ENCODE measurements around the gene KDM5B. TPM values are rescaled to one million over a fixed set of nuclear protein-coding genes. Genes with fewer than 3 reads are reported as not detected.
A peak's percentile ranks its signal among the peaks of the same experiment; 100 is the strongest.

KDM5B gene
- total and polyA plus RNA-seq, 2 experiments from 2014 or later: 175 to 202 TPM

- TF ChIP-seq, protein P1, sequence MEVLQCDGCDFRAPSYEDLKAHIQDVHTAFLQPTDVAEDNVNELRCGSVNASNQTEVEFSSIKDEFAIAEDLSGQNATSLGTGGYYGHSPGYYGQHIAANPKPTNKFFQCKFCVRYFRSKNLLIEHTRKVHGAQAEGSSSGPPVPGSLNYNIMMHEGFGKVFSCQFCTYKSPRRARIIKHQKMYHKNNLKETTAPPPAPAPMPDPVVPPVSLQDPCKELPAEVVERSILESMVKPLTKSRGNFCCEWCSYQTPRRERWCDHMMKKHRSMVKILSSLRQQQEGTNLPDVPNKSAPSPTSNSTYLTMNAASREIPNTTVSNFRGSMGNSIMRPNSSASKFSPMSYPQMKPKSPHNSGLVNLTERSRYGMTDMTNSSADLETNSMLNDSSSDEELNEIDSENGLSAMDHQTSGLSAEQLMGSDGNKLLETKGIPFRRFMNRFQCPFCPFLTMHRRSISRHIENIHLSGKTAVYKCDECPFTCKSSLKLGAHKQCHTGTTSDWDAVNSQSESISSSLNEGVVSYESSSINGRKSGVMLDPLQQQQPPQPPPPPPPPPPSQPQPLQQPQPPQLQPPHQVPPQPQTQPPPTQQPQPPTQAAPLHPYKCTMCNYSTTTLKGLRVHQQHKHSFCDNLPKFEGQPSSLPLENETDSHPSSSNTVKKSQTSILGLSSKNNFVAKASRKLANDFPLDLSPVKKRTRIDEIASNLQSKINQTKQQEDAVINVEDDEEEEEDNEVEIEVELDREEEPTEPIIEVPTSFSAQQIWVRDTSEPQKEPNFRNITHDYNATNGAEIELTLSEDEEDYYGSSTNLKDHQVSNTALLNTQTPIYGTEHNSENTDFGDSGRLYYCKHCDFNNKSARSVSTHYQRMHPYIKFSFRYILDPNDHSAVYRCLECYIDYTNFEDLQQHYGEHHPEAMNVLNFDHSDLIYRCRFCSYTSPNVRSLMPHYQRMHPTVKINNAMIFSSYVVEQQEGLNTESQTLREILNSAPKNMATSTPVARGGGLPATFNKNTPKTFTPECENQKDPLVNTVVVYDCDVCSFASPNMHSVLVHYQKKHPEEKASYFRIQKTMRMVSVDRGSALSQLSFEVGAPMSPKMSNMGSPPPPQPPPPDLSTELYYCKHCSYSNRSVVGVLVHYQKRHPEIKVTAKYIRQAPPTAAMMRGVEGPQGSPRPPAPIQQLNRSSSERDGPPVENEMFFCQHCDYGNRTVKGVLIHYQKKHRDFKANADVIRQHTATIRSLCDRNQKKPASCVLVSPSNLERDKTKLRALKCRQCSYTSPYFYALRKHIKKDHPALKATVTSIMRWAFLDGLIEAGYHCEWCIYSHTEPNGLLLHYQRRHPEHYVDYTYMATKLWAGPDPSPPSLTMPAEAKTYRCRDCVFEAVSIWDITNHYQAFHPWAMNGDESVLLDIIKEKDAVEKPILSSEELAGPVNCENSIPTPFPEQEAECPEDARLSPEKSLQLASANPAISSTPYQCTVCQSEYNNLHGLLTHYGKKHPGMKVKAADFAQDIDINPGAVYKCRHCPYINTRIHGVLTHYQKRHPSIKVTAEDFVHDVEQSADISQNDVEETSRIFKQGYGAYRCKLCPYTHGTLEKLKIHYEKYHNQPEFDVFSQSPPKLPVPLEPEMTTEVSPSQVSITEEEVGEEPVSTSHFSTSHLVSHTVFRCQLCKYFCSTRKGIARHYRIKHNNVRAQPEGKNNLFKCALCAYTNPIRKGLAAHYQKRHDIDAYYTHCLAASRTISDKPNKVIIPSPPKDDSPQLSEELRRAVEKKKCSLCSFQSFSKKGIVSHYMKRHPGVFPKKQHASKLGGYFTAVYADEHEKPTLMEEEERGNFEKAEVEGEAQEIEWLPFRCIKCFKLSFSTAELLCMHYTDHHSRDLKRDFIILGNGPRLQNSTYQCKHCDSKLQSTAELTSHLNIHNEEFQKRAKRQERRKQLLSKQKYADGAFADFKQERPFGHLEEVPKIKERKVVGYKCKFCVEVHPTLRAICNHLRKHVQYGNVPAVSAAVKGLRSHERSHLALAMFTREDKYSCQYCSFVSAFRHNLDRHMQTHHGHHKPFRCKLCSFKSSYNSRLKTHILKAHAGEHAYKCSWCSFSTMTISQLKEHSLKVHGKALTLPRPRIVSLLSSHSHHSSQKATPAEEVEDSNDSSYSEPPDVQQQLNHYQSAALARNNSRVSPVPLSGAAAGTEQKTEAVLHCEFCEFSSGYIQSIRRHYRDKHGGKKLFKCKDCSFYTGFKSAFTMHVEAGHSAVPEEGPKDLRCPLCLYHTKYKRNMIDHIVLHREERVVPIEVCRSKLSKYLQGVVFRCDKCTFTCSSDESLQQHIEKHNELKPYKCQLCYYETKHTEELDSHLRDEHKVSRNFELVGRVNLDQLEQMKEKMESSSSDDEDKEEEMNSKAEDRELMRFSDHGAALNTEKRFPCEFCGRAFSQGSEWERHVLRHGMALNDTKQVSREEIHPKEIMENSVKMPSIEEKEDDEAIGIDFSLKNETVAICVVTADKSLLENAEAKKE (CRISPR knock-in tag; IDR thresholded peaks at IDR 0.05): no peak
- TF ChIP-seq EZH2 (IDR thresholded peaks at IDR 0.05; ENCODE audit: low read depth, unreplicated experiment): no peak
Measured at GRCh38 chr1:202709276-202710041, 98.8 kb downstream of the KDM5B start (continued).

- TF ChIP-seq STAT1 (IDR thresholded peaks at IDR 0.05; ENCODE audit: unreplicated experiment): no peak
- TF ChIP-seq CREB1 (CRISPR knock-in tag; IDR thresholded peaks at IDR 0.05; ENCODE audit: low read depth): no peak
- TF ChIP-seq POLR2AphosphoS5 (IDR thresholded peaks at IDR 0.05; ENCODE audit: low read depth): no peak
- no peak for TF ChIP-seq NANOG (IDR thresholded peaks at IDR 0.05; ENCODE audit: borderline replicate concordance)
- no peak for TF ChIP-seq CTCF (conservative IDR thresholded peaks at IDR 0.05; ENCODE audit: low read depth in 2 of 2)
- Mint-ChIP-seq H3K4me1 (peaks cover 59% of the 10 kb centered on the region), H3K36me3 (ENCODE audit: low read depth) (no peaks in the 10 kb centered on the region), H3K27ac (no peak overlapping the region), H3K27me3 (ENCODE audit: insufficient read depth, low read depth, poor library complexity) (peaks cover 20% of the 10 kb centered on the region), H3K4me3 (peak overlapping the region; percentile 80), H3K9me3 (no peaks in the 10 kb centered on the region)
- no peaks in the 10 kb centered on the region for H3K9me2 ChIP-seq (ENCODE audit: insufficient read depth)
- H3K4me2 ChIP-seq: peak overlapping the region; percentile 91
- no peak for ATAC-seq
- H3K79me2 ChIP-seq (replicated peaks; ENCODE audit: insufficient read depth): peaks cover 4% of the 10 kb centered on the region; the same call in 1 of the 2 replicates
- H3K4me1 ChIP-seq (ENCODE audit: insufficient read depth): peaks cover 48% of the 10 kb centered on the region
- H4K20me1 ChIP-seq (replicated peaks; ENCODE audit: insufficient read depth): peaks cover 9% of the 10 kb centered on the region; the same call in 1 of the 2 replicates
- H3F3A ChIP-seq (replicated peaks; ENCODE audit: low read depth): 0 out of 2 replicates have a peak, but pooled peaks cover 8% of the 10 kb centered on the region
- H3K27me3 ChIP-seq (ENCODE audit: insufficient read depth): peaks cover 31% of the 10 kb centered on the region
- H2AFZ ChIP-seq: no peak overlapping the region
- no peak overlapping the region for H3K27ac ChIP-seq (ENCODE audit: low read depth)
- peak overlapping the region; percentile 97 for H3K4me3 ChIP-seq
- no peaks in the 10 kb centered on the region for H3K36me3 ChIP-seq (ENCODE audit: insufficient read depth)
- DNase-seq (ENCODE audit: low spot score): no peak
Measured at GRCh38 chr1:202708456-202709275, 99.6 kb downstream of the KDM5B start.
